Measurements from ENCODE around the gene CIZ1.

The CIZ1 gene

DNA sequence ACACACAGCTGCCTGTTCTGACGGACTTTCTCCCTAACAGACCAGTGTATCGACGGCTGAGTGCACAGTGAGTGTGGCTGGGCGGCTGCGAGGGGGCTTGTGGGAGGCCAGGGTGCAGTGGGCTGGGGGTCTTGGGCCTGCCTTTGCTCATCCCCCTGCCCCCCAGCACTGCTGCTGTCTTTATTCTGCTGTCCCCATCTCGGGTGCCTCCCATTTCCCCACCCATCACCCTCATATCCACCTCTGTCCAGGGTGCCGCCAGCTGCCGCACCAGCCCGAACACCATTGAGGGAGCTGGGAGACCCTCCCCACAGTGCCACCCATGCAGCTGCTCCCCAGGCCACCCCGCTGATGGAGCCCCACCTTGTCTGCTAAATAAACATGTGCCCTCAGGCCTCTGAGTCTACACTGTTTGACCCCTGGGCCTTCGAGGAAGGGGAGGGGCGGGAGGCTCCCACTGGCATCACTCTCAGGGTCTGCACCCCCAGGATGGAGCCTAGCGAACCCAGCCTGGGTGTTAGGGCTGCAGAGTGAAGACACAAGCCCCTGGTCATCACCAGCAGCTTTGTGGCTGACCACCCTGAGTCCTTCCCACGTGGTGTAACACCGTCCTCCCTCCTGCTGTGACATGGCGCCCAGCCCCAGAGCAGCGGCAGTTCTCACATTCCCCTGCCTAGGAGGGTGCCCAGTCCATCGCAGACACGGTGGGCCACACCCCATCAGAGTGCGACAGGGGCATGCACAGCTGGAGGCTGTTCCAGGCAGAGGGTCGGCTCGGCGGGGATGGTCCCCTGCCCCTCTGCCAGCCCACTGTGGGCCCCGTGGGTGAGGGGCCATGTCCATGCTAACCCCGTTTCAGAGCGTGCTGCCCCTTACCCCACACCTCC lies 38.1 kb downstream of the CIZ1 start:
- TF ChIP-seq SIN3A (IDR thresholded peaks at IDR 0.05; ENCODE audit: borderline replicate concordance, insufficient read depth, low read length) (no peak), TAF1 (IDR thresholded peaks at IDR 0.05; ENCODE audit: borderline replicate concordance, insufficient read depth, low read length) (no peak), FOXP2 (optimal IDR thresholded peaks at IDR 0.05; ENCODE audit: borderline replicate concordance, extremely low read depth, extremely low read length, insufficient read depth) (no peak), POLR2AphosphoS5 (IDR thresholded peaks at IDR 0.05; ENCODE audit: low read depth, low read length) (no peak)
- TF ChIP-seq, protein P1, sequence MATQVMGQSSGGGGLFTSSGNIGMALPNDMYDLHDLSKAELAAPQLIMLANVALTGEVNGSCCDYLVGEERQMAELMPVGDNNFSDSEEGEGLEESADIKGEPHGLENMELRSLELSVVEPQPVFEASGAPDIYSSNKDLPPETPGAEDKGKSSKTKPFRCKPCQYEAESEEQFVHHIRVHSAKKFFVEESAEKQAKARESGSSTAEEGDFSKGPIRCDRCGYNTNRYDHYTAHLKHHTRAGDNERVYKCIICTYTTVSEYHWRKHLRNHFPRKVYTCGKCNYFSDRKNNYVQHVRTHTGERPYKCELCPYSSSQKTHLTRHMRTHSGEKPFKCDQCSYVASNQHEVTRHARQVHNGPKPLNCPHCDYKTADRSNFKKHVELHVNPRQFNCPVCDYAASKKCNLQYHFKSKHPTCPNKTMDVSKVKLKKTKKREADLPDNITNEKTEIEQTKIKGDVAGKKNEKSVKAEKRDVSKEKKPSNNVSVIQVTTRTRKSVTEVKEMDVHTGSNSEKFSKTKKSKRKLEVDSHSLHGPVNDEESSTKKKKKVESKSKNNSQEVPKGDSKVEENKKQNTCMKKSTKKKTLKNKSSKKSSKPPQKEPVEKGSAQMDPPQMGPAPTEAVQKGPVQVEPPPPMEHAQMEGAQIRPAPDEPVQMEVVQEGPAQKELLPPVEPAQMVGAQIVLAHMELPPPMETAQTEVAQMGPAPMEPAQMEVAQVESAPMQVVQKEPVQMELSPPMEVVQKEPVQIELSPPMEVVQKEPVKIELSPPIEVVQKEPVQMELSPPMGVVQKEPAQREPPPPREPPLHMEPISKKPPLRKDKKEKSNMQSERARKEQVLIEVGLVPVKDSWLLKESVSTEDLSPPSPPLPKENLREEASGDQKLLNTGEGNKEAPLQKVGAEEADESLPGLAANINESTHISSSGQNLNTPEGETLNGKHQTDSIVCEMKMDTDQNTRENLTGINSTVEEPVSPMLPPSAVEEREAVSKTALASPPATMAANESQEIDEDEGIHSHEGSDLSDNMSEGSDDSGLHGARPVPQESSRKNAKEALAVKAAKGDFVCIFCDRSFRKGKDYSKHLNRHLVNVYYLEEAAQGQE (IDR thresholded peaks at IDR 0.05; ENCODE audit: insufficient read depth in 1 of 2, low read depth in 2 of 2, low read length in 2 of 2) = no peak

DNA sequence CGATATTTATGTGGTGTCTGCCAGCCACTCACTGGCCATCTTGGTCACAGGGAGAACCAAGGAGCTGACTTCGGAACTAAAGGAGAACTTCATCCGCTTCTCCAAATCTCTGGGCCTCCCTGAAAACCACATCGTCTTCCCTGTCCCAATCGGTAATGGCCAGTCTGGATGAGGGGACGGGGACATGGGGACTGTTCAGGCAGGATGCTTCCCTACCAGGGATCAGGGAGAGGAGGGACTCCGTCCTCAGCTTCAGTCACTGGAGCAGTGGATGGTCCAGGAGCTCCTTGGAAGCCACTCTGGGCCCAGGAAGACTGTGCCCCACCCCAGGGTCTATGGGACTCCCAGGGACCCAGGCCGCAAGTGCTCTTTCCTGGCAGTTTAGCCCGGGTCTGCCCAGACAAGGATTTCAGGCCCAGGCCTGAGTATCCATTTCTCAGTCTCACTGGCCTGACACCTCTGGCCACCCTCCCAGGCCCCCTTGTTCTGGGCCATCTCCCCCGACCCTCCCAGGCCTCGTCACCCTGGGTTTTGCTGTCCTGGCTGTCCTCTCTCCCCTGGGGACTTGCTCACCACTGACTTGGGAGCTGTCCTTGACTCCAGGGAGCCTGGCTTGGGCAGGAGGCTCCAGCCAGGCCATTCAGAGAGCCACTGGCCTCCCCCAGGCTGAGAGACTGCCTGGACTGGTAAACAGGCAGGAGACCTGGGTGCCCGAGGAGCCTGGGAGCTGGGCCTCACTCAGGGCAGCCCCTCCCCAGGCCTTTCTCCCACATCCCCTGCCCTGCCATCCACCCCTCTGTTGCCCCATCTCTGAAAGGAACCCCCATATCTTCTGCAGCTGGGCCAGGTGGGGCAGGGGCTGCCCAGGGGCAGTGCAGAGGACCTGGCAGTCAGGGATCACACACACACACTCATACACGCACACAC lies 39.0 kb downstream of the CIZ1 start:
- no peak for TF ChIP-seq POLR2AphosphoS5 (IDR thresholded peaks at IDR 0.05; ENCODE audit: low read depth, low read length)
- TF ChIP-seq, protein P1 (IDR thresholded peaks at IDR 0.05; ENCODE audit: insufficient read depth in 1 of 2, low read depth in 2 of 2, low read length in 2 of 2) = no peak
- TF ChIP-seq TAF1 (IDR thresholded peaks at IDR 0.05; ENCODE audit: borderline replicate concordance, insufficient read depth, low read length) = no peak
- TF ChIP-seq FOXP2 (optimal IDR thresholded peaks at IDR 0.05; ENCODE audit: borderline replicate concordance, extremely low read depth, extremely low read length, insufficient read depth) = no peak
- no peak for TF ChIP-seq SIN3A (IDR thresholded peaks at IDR 0.05; ENCODE audit: borderline replicate concordance, insufficient read depth, low read length)

DNA sequence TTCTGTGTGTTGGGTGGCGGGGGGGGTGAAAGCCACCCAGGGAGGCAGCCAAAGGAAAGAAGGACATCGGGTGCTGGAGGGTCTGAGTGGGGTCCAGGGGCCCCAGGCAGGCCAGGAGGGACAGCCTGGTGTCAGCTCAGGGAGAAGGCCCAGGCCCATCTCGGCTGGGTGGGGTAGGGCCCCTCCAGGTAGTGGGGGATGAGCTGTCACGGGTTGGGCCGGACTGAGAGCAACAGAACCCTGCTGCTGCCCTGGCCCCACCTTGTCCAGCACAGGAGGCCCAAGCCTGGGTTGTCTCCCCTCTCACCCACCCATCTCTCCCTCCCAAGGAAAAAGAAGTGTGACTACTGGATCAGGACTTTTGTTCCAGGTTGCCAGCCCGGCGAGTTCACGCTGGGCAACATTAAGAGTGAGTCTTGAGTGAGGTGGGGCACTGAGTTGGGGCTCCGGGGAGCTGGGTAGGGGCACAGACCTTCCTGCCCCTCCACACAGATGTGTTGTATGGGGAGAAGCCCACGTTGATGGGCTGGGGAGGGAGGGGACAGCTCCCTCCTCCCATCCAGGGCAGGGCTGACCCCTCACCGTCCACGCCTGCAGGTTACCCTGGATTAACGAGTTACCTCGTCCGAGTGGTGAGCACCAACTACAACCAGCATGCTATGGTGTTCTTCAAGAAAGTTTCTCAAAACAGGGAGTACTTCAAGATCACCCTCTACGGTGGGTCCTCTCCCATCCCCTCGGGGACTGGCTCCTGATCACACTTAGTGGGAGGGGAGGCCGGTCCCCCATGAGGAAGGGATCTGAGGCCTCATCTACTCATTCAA lies 39.9 kb downstream of the CIZ1 start:
- TF ChIP-seq POLR2AphosphoS5 (IDR thresholded peaks at IDR 0.05; ENCODE audit: low read depth, low read length) (no peak), SIN3A (IDR thresholded peaks at IDR 0.05; ENCODE audit: borderline replicate concordance, insufficient read depth, low read length) (no peak), FOXP2 (optimal IDR thresholded peaks at IDR 0.05; ENCODE audit: borderline replicate concordance, extremely low read depth, extremely low read length, insufficient read depth) (no peak), TAF1 (IDR thresholded peaks at IDR 0.05; ENCODE audit: borderline replicate concordance, insufficient read depth, low read length) (no peak)
- TF ChIP-seq, protein P1 (IDR thresholded peaks at IDR 0.05; ENCODE audit: insufficient read depth in 1 of 2, low read depth in 2 of 2, low read length in 2 of 2) = no peak

DNA sequence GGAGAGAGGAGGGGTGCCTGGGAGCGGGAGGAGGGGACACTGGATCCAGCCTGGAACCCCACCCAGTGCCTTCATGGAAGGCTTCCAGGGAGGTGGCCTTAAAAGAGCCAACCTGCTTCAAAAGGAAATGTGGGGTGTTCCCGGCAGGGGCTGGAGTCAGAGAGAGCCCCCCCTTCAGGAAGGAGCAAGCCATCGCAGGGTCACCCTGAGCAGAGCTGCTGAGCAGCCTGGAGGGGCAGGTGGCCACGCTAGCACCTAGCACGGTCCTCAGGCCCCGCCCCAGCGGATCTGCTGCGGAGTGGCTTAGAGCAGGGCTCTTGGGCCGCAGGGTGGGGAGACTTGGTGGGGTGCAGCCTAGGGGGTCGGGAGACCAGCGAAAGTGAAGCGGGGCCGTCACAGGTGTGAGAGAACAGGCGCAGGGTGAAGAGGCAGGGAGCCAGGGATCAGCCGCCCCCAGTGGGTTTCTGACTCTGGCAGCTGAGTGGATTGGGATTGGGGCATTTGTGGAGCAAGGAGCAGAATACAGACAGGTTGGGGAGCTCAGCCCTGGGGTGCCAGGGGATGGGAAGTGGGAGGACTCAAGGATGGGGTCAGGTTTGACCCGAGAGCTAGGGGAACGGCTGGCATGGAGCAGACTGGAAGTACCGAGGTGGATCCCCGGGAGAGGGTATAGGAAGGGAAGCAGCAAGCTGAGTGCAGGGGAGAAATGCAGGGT lies 40.6 kb downstream of the CIZ1 start:
- TF ChIP-seq FOXP2 (optimal IDR thresholded peaks at IDR 0.05; ENCODE audit: borderline replicate concordance, extremely low read depth, extremely low read length, insufficient read depth) (no peak), TAF1 (IDR thresholded peaks at IDR 0.05; ENCODE audit: borderline replicate concordance, insufficient read depth, low read length) (no peak), SIN3A (IDR thresholded peaks at IDR 0.05; ENCODE audit: borderline replicate concordance, insufficient read depth, low read length) (no peak), POLR2AphosphoS5 (IDR thresholded peaks at IDR 0.05; ENCODE audit: low read depth, low read length) (no peak)
- TF ChIP-seq, protein P1 (IDR thresholded peaks at IDR 0.05; ENCODE audit: insufficient read depth in 1 of 2, low read depth in 2 of 2, low read length in 2 of 2) = no peak

Data from PFSK-1 (cell line).